Vagina (tissue), 2 donors: ENCODE data around the gene GIGYF2. TPM values are rescaled to one million over a fixed set of nuclear protein-coding genes. Genes with fewer than 3 reads are reported as not detected.

ENCODE experiments used
- DNase-seq, 2 donors: peaks; one replicate each; pipeline ENCODE4 v3.0.0-alpha.2; 2017; ENCODE audit errors: extremely low spot score in 2 of 2
- H3K27ac ChIP-seq: fragments of 200-600 bp; sonication (generic); one replicate; pipeline ENCODE4 v1.5.1; 2019
- H3K27me3 ChIP-seq: fragments of 200-600 bp; sonication (generic); one replicate; pipeline ENCODE4 v1.5.1; 2019
- H3K36me3 ChIP-seq, 2 donors: fragments of 200-600 bp; sonication (generic); one replicate each; pipeline ENCODE4 v1.5.1; 2017 to 2019
- H3K4me1 ChIP-seq: fragments of 200-600 bp; sonication (generic); one replicate; pipeline ENCODE4 v1.5.1; 2019
- H3K4me3 ChIP-seq, 2 donors: fragments of 200-600 bp; sonication (generic); 1 replicate in 1 of 2; 2 replicates in 1 of 2; pipeline ENCODE4 v1.5.1; 2016 to 2019
- H3K9me3 ChIP-seq: fragments of 200-600 bp; sonication (generic); one replicate; pipeline ENCODE4 v1.5.1; 2019
- CTCF ChIP-seq, 3 experiments: fragments of 450-650 bp in 2 of 3; fragments of 200-600 bp in 1 of 3; sonication (generic) in 1 of 3; IDR thresholded peaks; one replicate each; pipeline ENCODE4 v1.5.1; 2017 to 2019; ENCODE audit warnings: antibody characterized with exemption in 3 of 3, mild to moderate bottlenecking in 2 of 3, moderate library complexity in 2 of 3
- POLR2A ChIP-seq, 2 donors: fragments of 450-650 bp; IDR thresholded peaks; one replicate each; pipeline ENCODE4 v1.6.1; 2017; ENCODE audit warnings: antibody characterized with exemption in 2 of 2, mild to moderate bottlenecking in 2 of 2, moderate library complexity in 2 of 2
- POLR2AphosphoS5 ChIP-seq, 2 donors: sonication (generic); formaldehyde crosslinking; IDR thresholded peaks; one replicate each; pipeline ENCODE4 v1.9.0; 2017; ENCODE audit warnings: antibody characterized with exemption in 2 of 2, mild to moderate bottlenecking in 2 of 2, low read depth in 1 of 2; ENCODE audit not compliant: insufficient read depth in 1 of 2
- intact Hi-C: fragments of 100-400 bp; cut with DNase I; formaldehyde crosslinking; loops from one replicate; pipeline ENCODE4 v1.15.1; 2023
- total RNA-seq: library from RNA; depleted of rRNA; stranded (reverse); fragments of >200 nt; gene quantifications from one replicate; pipeline ENCODE4 v1.2.3, GENCODE V29; 2016

Gene GIGYF2
- total RNA-seq, 1 donor from 2014 or later = 69.0 TPM

GRCh38 chr2:232831496-232831895 lies 134.4 kb downstream of the GIGYF2 start:
- H3K27ac ChIP-seq = no peak overlapping the region
- no peak for TF ChIP-seq POLR2A (IDR thresholded peaks at IDR 0.05)
- TF ChIP-seq CTCF (IDR thresholded peaks at IDR 0.05) = no peak
- TF ChIP-seq POLR2AphosphoS5 (IDR thresholded peaks at IDR 0.05; ENCODE audit: insufficient read depth in 1 of 2, low read depth in 1 of 2) = no peak
- H3K4me3 ChIP-seq = no peak overlapping the region
- intact Hi-C loops = no loop called here
- no peaks in the 10 kb centered on the region for H3K9me3 ChIP-seq
- H3K36me3 ChIP-seq = peaks cover 0 to 50% of the 10 kb centered on the region in 2 donors
- no peak for DNase-seq
- H3K4me1 ChIP-seq = no peaks in the 10 kb centered on the region
- no peaks in the 10 kb centered on the region for H3K27me3 ChIP-seq

GRCh38 chr2:232833830-232834229 lies 136.7 kb downstream of the GIGYF2 start:
- intact Hi-C loops = no loop called here
- H3K4me1 ChIP-seq = no peaks in the 10 kb centered on the region
- DNase-seq = no peak
- peaks cover 0 to 50% of the 10 kb centered on the region in 2 donors for H3K36me3 ChIP-seq
- H3K4me3 ChIP-seq = no peak overlapping the region
- no peaks in the 10 kb centered on the region for H3K9me3 ChIP-seq
- TF ChIP-seq CTCF (IDR thresholded peaks at IDR 0.05) (no peak), POLR2AphosphoS5 (IDR thresholded peaks at IDR 0.05; ENCODE audit: insufficient read depth in 1 of 2, low read depth in 1 of 2) (no peak), POLR2A (IDR thresholded peaks at IDR 0.05) (no peak)
- H3K27ac ChIP-seq = no peak overlapping the region
- H3K27me3 ChIP-seq = no peaks in the 10 kb centered on the region

GRCh38 chr2:232835687-232836208 lies 138.6 kb downstream of the GIGYF2 start:
- TF ChIP-seq POLR2AphosphoS5 (IDR thresholded peaks at IDR 0.05; ENCODE audit: insufficient read depth in 1 of 2, low read depth in 1 of 2) = no peak
- no peak for TF ChIP-seq CTCF (IDR thresholded peaks at IDR 0.05)
- TF ChIP-seq POLR2A (IDR thresholded peaks at IDR 0.05) = no peak
- H3K9me3 ChIP-seq = no peaks in the 10 kb centered on the region
- peaks cover 0 to 65% of the 10 kb centered on the region in 2 donors for H3K36me3 ChIP-seq
- DNase-seq = no peak
- intact Hi-C loops = no loop called here
- no peak overlapping the region for H3K27ac ChIP-seq
- H3K27me3 ChIP-seq = no peaks in the 10 kb centered on the region
- no peak overlapping the region for H3K4me3 ChIP-seq
- no peaks in the 10 kb centered on the region for H3K4me1 ChIP-seq

GRCh38 chr2:232836934-232837333 lies 139.8 kb downstream of the GIGYF2 start:
- no peak for TF ChIP-seq CTCF (IDR thresholded peaks at IDR 0.05)
- TF ChIP-seq POLR2AphosphoS5 (IDR thresholded peaks at IDR 0.05; ENCODE audit: insufficient read depth in 1 of 2, low read depth in 1 of 2) = no peak
- TF ChIP-seq POLR2A (IDR thresholded peaks at IDR 0.05) = no peak
- Histone ChIP-seq H3K27ac (no peak overlapping the region), H3K9me3 (no peaks in the 10 kb centered on the region), H3K36me3 (peaks cover 0 to 67% of the 10 kb centered on the region in 2 donors), H3K4me1 (no peaks in the 10 kb centered on the region), H3K27me3 (no peaks in the 10 kb centered on the region), H3K4me3 (no peak overlapping the region)
- no peak for DNase-seq
- intact Hi-C loops = no loop called here

- intact Hi-C loops = no loop called here
- no peak for DNase-seq
- H3K27ac ChIP-seq = no peak overlapping the region
- H3K4me1 ChIP-seq = no peaks in the 10 kb centered on the region
- H3K36me3 ChIP-seq = peaks cover 0 to 54% of the 10 kb centered on the region in 2 donors
- TF ChIP-seq POLR2AphosphoS5 (IDR thresholded peaks at IDR 0.05; ENCODE audit: insufficient read depth in 1 of 2, low read depth in 1 of 2) = no peak
- no peak for TF ChIP-seq POLR2A (IDR thresholded peaks at IDR 0.05)
- no peak for TF ChIP-seq CTCF (IDR thresholded peaks at IDR 0.05)
- H3K4me3 ChIP-seq = no peak overlapping the region
- no peaks in the 10 kb centered on the region for H3K9me3 ChIP-seq
- H3K27me3 ChIP-seq = no peaks in the 10 kb centered on the region
Observed at GRCh38 chr2:232838406-232838874, 141.3 kb downstream of the GIGYF2 start.
